ENCODE measurements around the gene PAFAH1B1. TPM values are rescaled to one million over a fixed set of nuclear protein-coding genes. Genes with fewer than 3 reads are reported as not detected.
A peak's percentile ranks its signal among the peaks of the same experiment; 100 is the strongest.

PAFAH1B1 gene
- total and polyA plus RNA-seq, 2 experiments from 2014 or later: 69.9 to 71.7 TPM

DNA sequence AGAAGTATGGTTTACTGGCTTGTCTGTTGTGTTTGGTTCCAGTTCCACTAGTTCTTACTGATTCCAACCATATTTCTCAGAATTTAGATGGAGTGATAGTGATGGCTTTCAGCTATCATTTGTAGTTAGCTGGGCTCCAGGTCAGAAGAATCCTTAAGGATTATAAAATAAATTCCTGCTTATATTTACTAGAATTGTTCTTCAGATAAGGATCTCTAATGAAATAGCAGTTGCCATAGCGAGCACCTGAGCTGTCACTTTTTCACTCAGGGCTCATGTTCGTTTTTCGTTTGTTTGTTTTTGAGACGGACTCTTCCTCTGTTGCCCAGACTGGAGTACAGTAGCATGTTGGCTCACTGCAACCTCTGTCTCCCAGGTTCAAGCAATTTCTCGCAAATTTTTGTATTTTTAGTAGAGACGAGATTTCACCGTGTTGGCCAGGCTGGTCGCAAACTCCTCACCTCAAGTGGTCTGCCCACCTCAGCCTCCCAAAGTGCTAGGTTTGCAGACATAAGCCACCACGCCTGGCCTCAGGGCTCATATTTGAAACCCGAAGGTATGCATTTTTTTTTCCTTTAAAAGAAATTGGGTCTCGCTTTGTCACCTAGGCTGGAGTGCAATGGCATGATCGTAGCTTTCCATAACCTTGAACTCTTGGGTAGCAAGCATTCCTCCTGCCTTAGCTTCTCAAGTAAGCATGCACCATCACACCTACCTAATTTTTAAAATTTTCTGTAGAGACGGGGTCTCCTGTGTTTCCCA, 42.9 kb downstream of the PAFAH1B1 start:
- ATAC-seq: no peak
- peaks cover 2% of the 10 kb centered on the region for H3K27me3 Mint-ChIP-seq (ENCODE audit: insufficient read depth, low read depth, poor library complexity)

DNA sequence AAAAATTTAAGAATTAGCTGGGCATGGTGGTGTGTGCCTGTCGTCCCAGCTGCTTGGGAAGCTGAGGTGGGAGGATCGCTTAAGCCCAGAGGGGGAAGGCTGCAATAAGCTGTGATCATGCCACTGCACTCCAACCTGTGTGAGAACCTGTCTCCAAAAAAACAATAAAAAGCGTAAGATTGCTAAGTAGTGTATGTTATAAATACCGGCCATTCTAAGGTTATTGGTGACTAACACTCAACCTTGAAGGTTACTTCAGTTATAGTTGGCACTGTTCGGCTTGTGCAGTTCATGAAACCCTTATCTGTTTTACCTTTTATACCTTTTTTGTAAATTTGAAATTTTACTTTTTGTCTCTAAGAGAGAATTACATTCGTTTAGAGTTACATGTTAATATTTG, 44.0 kb downstream of the PAFAH1B1 start:
- Histone ChIP-seq H3K27me3 (ENCODE audit: insufficient read depth) (no peaks in the 10 kb centered on the region), H3K4me3 (no peak overlapping the region), H2AFZ (no peak overlapping the region), H3K4me2 (no peak overlapping the region), H3K36me3 (ENCODE audit: insufficient read depth) (peaks cover 20% of the 10 kb centered on the region), H3K4me1 (ENCODE audit: insufficient read depth) (no peaks in the 10 kb centered on the region), H3F3A (replicated peaks; ENCODE audit: low read depth) (no peaks in the 10 kb centered on the region), H3K79me2 (replicated peaks; ENCODE audit: insufficient read depth) (peaks cover 90% of the 10 kb centered on the region), H3K9me2 (ENCODE audit: insufficient read depth) (no peaks in the 10 kb centered on the region), H4K20me1 (replicated peaks; ENCODE audit: insufficient read depth) (peaks cover 46% of the 10 kb centered on the region), H3K27ac (ENCODE audit: low read depth) (0 out of 2 replicates have a peak overlapping the region, but pooled peaks have one; percentile 3)
- no peaks in the 10 kb centered on the region for H3K9me3 Mint-ChIP-seq
- H3K4me3 Mint-ChIP-seq: no peak overlapping the region
- DNase-seq (ENCODE audit: low spot score) (no peak), ATAC-seq (no peak)
- H3K27me3 Mint-ChIP-seq (ENCODE audit: insufficient read depth, low read depth, poor library complexity): peaks cover 2% of the 10 kb centered on the region
- no peak overlapping the region for H3K27ac Mint-ChIP-seq
- H3K4me1 Mint-ChIP-seq: peaks cover 22% of the 10 kb centered on the region
- H3K36me3 Mint-ChIP-seq (ENCODE audit: low read depth): peaks cover 25% of the 10 kb centered on the region
- TF ChIP-seq CREB1 (CRISPR knock-in tag; IDR thresholded peaks at IDR 0.05; ENCODE audit: low read depth): no peak
- no peak for TF ChIP-seq ZNF114 (CRISPR knock-in tag; IDR thresholded peaks at IDR 0.05)
- TF ChIP-seq, protein P1, sequence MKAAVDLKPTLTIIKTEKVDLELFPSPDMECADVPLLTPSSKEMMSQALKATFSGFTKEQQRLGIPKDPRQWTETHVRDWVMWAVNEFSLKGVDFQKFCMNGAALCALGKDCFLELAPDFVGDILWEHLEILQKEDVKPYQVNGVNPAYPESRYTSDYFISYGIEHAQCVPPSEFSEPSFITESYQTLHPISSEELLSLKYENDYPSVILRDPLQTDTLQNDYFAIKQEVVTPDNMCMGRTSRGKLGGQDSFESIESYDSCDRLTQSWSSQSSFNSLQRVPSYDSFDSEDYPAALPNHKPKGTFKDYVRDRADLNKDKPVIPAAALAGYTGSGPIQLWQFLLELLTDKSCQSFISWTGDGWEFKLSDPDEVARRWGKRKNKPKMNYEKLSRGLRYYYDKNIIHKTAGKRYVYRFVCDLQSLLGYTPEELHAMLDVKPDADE (IDR thresholded peaks at IDR 0.05): no peak
- no peak for TF ChIP-seq JUNB (IDR thresholded peaks at IDR 0.05; ENCODE audit: unreplicated experiment)
- TF ChIP-seq EZH2 (IDR thresholded peaks at IDR 0.05; ENCODE audit: low read depth, unreplicated experiment): no peak
- TF ChIP-seq, protein P2, sequence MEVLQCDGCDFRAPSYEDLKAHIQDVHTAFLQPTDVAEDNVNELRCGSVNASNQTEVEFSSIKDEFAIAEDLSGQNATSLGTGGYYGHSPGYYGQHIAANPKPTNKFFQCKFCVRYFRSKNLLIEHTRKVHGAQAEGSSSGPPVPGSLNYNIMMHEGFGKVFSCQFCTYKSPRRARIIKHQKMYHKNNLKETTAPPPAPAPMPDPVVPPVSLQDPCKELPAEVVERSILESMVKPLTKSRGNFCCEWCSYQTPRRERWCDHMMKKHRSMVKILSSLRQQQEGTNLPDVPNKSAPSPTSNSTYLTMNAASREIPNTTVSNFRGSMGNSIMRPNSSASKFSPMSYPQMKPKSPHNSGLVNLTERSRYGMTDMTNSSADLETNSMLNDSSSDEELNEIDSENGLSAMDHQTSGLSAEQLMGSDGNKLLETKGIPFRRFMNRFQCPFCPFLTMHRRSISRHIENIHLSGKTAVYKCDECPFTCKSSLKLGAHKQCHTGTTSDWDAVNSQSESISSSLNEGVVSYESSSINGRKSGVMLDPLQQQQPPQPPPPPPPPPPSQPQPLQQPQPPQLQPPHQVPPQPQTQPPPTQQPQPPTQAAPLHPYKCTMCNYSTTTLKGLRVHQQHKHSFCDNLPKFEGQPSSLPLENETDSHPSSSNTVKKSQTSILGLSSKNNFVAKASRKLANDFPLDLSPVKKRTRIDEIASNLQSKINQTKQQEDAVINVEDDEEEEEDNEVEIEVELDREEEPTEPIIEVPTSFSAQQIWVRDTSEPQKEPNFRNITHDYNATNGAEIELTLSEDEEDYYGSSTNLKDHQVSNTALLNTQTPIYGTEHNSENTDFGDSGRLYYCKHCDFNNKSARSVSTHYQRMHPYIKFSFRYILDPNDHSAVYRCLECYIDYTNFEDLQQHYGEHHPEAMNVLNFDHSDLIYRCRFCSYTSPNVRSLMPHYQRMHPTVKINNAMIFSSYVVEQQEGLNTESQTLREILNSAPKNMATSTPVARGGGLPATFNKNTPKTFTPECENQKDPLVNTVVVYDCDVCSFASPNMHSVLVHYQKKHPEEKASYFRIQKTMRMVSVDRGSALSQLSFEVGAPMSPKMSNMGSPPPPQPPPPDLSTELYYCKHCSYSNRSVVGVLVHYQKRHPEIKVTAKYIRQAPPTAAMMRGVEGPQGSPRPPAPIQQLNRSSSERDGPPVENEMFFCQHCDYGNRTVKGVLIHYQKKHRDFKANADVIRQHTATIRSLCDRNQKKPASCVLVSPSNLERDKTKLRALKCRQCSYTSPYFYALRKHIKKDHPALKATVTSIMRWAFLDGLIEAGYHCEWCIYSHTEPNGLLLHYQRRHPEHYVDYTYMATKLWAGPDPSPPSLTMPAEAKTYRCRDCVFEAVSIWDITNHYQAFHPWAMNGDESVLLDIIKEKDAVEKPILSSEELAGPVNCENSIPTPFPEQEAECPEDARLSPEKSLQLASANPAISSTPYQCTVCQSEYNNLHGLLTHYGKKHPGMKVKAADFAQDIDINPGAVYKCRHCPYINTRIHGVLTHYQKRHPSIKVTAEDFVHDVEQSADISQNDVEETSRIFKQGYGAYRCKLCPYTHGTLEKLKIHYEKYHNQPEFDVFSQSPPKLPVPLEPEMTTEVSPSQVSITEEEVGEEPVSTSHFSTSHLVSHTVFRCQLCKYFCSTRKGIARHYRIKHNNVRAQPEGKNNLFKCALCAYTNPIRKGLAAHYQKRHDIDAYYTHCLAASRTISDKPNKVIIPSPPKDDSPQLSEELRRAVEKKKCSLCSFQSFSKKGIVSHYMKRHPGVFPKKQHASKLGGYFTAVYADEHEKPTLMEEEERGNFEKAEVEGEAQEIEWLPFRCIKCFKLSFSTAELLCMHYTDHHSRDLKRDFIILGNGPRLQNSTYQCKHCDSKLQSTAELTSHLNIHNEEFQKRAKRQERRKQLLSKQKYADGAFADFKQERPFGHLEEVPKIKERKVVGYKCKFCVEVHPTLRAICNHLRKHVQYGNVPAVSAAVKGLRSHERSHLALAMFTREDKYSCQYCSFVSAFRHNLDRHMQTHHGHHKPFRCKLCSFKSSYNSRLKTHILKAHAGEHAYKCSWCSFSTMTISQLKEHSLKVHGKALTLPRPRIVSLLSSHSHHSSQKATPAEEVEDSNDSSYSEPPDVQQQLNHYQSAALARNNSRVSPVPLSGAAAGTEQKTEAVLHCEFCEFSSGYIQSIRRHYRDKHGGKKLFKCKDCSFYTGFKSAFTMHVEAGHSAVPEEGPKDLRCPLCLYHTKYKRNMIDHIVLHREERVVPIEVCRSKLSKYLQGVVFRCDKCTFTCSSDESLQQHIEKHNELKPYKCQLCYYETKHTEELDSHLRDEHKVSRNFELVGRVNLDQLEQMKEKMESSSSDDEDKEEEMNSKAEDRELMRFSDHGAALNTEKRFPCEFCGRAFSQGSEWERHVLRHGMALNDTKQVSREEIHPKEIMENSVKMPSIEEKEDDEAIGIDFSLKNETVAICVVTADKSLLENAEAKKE (CRISPR knock-in tag; IDR thresholded peaks at IDR 0.05): no peak
- TF ChIP-seq STAT1 (IDR thresholded peaks at IDR 0.05; ENCODE audit: unreplicated experiment): no peak
- TF ChIP-seq NANOG (IDR thresholded peaks at IDR 0.05; ENCODE audit: borderline replicate concordance): no peak
- TF ChIP-seq ZNF331 (CRISPR knock-in tag; IDR thresholded peaks at IDR 0.05; ENCODE audit: low read depth): no peak
- TF ChIP-seq, protein P3, sequence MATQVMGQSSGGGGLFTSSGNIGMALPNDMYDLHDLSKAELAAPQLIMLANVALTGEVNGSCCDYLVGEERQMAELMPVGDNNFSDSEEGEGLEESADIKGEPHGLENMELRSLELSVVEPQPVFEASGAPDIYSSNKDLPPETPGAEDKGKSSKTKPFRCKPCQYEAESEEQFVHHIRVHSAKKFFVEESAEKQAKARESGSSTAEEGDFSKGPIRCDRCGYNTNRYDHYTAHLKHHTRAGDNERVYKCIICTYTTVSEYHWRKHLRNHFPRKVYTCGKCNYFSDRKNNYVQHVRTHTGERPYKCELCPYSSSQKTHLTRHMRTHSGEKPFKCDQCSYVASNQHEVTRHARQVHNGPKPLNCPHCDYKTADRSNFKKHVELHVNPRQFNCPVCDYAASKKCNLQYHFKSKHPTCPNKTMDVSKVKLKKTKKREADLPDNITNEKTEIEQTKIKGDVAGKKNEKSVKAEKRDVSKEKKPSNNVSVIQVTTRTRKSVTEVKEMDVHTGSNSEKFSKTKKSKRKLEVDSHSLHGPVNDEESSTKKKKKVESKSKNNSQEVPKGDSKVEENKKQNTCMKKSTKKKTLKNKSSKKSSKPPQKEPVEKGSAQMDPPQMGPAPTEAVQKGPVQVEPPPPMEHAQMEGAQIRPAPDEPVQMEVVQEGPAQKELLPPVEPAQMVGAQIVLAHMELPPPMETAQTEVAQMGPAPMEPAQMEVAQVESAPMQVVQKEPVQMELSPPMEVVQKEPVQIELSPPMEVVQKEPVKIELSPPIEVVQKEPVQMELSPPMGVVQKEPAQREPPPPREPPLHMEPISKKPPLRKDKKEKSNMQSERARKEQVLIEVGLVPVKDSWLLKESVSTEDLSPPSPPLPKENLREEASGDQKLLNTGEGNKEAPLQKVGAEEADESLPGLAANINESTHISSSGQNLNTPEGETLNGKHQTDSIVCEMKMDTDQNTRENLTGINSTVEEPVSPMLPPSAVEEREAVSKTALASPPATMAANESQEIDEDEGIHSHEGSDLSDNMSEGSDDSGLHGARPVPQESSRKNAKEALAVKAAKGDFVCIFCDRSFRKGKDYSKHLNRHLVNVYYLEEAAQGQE (IDR thresholded peaks at IDR 0.05; ENCODE audit: unreplicated experiment): no peak

More for the DNA sequence above, 42.9 kb downstream of the PAFAH1B1 start:
- H3K9me3 Mint-ChIP-seq: no peaks in the 10 kb centered on the region
- H3K4me3 ChIP-seq: no peak overlapping the region
- no peak overlapping the region for H2AFZ ChIP-seq
- no peak overlapping the region for H3K27ac Mint-ChIP-seq
- peaks cover 4% of the 10 kb centered on the region; the same call in 1 of the 2 replicates for H3K4me1 ChIP-seq (ENCODE audit: insufficient read depth)
- H3K4me2 ChIP-seq: no peak overlapping the region
- H3K4me1 Mint-ChIP-seq: peaks cover 30% of the 10 kb centered on the region
- H3K9me2 ChIP-seq (ENCODE audit: insufficient read depth): no peaks in the 10 kb centered on the region
- H3K79me2 ChIP-seq (replicated peaks; ENCODE audit: insufficient read depth): peaks cover 95% of the 10 kb centered on the region
- H3K27me3 ChIP-seq (ENCODE audit: insufficient read depth): no peaks in the 10 kb centered on the region
- no peak for TF ChIP-seq ZNF331 (CRISPR knock-in tag; IDR thresholded peaks at IDR 0.05; ENCODE audit: low read depth)
- no peak for TF ChIP-seq EZH2phosphoT487 (IDR thresholded peaks at IDR 0.05; ENCODE audit: unreplicated experiment)
- no peak for TF ChIP-seq EZH2 (IDR thresholded peaks at IDR 0.05; ENCODE audit: low read depth, unreplicated experiment)
- peak overlapping the region; percentile 58; the same call in 1 of the 2 replicates for H3K27ac ChIP-seq (ENCODE audit: low read depth)
- DNase-seq (ENCODE audit: low spot score): no peak
- peaks cover 23% of the 10 kb centered on the region for H3K36me3 Mint-ChIP-seq (ENCODE audit: low read depth)
- peaks cover 52% of the 10 kb centered on the region for H4K20me1 ChIP-seq (replicated peaks; ENCODE audit: insufficient read depth)
- H3F3A ChIP-seq (replicated peaks; ENCODE audit: low read depth): no peaks in the 10 kb centered on the region
- H3K4me3 Mint-ChIP-seq: no peak overlapping the region
- peaks cover 14% of the 10 kb centered on the region for H3K36me3 ChIP-seq (ENCODE audit: insufficient read depth)

Data from GM23338 (cell line).